Measurements from ENCODE around the gene LY6G6F. TPM values are rescaled to one million over a fixed set of nuclear protein-coding genes. Genes with fewer than 3 reads are reported as not detected.
A peak's percentile ranks its signal among the peaks of the same experiment; 100 is the strongest.

Gene LY6G6F
- total RNA-seq, 1 experiment from 2014 or later = not detected

DNA sequence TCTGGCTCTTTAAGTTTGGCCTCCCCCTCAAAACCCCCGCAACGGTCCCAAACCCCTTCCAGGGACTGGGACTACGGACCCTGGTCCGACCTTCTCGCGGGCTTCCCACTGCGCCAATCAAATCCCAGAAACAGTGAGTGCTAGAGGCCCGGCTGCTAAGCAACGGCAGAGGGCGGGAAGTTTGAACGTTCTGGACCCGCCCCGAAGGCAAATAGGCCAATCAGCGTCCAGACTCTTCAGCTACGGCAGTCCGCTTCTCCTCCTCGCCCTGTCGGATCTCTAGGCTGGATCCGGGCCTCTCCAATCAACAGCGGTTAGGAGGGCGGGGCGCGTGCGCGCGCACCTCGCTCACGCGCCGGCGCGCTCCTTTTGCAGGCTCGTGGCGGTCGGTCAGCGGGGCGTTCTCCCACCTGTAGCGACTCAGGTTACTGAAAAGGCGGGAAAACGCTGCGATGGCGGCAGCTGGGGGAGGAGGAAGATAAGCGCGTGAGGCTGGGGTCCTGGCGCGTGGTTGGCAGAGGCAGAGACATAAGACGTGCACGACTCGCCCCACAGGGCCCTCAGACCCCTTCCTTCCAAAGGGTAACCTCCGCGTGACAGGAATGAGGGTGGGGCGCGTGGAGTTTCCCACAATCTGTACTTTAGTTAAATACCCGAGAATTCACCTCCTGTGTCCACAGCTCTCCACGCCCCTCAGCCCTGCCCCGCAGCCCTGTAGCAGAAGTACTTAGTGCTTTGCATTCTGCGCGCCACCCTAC, 33.2 kb downstream of the LY6G6F start, which contains the start of gene MSH5:
TSS of gene MSH5 (plus strand) at position 367 of the 758 bp plus-strand sequence. CDS start 462 bp downstream, outside the sequence.
- TF ChIP-seq, protein P1, sequence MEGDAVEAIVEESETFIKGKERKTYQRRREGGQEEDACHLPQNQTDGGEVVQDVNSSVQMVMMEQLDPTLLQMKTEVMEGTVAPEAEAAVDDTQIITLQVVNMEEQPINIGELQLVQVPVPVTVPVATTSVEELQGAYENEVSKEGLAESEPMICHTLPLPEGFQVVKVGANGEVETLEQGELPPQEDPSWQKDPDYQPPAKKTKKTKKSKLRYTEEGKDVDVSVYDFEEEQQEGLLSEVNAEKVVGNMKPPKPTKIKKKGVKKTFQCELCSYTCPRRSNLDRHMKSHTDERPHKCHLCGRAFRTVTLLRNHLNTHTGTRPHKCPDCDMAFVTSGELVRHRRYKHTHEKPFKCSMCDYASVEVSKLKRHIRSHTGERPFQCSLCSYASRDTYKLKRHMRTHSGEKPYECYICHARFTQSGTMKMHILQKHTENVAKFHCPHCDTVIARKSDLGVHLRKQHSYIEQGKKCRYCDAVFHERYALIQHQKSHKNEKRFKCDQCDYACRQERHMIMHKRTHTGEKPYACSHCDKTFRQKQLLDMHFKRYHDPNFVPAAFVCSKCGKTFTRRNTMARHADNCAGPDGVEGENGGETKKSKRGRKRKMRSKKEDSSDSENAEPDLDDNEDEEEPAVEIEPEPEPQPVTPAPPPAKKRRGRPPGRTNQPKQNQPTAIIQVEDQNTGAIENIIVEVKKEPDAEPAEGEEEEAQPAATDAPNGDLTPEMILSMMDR (IDR thresholded peaks at IDR 0.05; ENCODE audit: unreplicated experiment) = no peak
- Mint-ChIP-seq H3K4me1 (ENCODE audit: insufficient read depth, unreplicated experiment) (peaks cover 40% of the 10 kb centered on the region), H3K36me3 (ENCODE audit: insufficient read depth, unreplicated experiment) (no peaks in the 10 kb centered on the region), H3K9me3 (ENCODE audit: unreplicated experiment) (no peaks in the 10 kb centered on the region), H3K27ac (ENCODE audit: low read depth, unreplicated experiment) (peak within 1 kb of the TSS; percentile 81), H3K4me3 (ENCODE audit: unreplicated experiment) (peak within 1 kb of the TSS; percentile 88), H3K27me3 (ENCODE audit: insufficient read depth, unreplicated experiment) (no peaks in the 10 kb centered on the region)
- POLR2A ChIA-PET = interaction anchor here (0.6 to 7.0 kb wide), 34 partner anchors 9 to 1537 kb away, joined by 3 to 90 read pairs (median 6); partner anchors contain the start of genes ABHD16A, B3GALT4, BAG6 and C6orf47
- peak; percentile 99 for DNase-seq (ENCODE audit: unreplicated experiment)
- CTCF ChIA-PET = interaction anchor here (0.5 to 1.6 kb wide), 5 partner anchors 9 to 67 kb away, joined by 3 to 7 read pairs (median 4); partner anchors contain the start of gene LSM2
- BruUV-seq (replicated peaks) = TSS peak; percentile 56
- intact Hi-C loops (cut with micrococcal nuclease) = loop anchor here (2.0 kb wide), 1 partner anchor 37 kb away; the partner anchor contains the start of gene ABHD16A

DNA sequence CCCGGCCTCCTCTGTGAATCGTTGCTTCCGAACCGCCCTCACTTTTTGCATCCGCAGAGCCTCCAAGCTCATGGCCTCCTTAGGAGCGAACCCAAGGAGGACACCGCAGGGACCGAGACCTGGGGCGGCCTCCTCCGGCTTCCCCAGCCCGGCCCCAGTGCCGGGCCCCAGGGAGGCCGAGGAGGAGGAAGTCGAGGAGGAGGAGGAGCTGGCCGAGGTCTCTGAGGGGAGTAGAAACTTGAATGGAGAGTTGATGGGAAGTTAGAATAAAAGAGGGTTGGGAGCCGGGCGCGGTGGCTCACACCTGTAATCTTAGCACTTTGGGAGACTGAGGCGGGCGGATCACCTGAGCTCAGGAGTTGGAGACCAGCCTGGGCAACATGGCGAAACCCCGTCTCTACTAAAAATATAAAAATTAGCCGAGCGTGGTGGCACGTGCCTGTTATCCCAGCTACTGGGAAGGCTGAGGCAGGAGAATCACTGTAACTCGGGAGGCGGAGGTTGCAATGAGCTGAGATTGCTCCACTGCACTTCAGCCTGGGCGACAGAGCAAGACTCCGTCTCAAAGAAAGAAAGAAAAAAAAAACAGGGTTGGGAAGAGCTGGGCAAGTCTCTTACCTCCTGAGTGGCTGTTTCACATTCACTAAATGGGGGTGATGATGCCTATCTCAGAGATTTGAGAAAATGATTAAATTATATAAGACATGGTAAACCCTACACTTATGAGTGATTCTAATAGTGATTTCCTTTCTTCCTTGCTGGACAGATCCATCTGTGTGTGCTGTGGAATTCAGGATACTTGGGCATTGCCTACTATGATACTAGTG, 33.9 kb downstream of the LY6G6F start:
- BruUV-seq (replicated peaks) = no TSS peak
- Mint-ChIP-seq H3K27me3 (ENCODE audit: insufficient read depth, unreplicated experiment) (no peaks in the 10 kb centered on the region), H3K36me3 (ENCODE audit: insufficient read depth, unreplicated experiment) (peaks cover 4% of the 10 kb centered on the region), H3K27ac (ENCODE audit: low read depth, unreplicated experiment) (peak overlapping the region; percentile 81), H3K4me1 (ENCODE audit: insufficient read depth, unreplicated experiment) (peaks cover 40% of the 10 kb centered on the region), H3K4me3 (ENCODE audit: unreplicated experiment) (peak overlapping the region; percentile 88), H3K9me3 (ENCODE audit: unreplicated experiment) (no peaks in the 10 kb centered on the region)
- ChIA-PET CTCF (interaction anchor here (0.7 to 1.6 kb wide), 4 partner anchors 10 to 51 kb away, joined by 4 to 7 read pairs (median 4); no protein-coding TSS in a partner anchor), POLR2A (interaction anchor here (0.6 to 7.0 kb wide), 28 partner anchors 9 to 1536 kb away, joined by 3 to 90 read pairs (median 6); partner anchors contain the start of genes ABHD16A, B3GALT4, BAG6 and C6orf47)
- intact Hi-C loops (cut with micrococcal nuclease) = no loop called here
- DNase-seq (ENCODE audit: unreplicated experiment) = no peak
- TF ChIP-seq, protein P1 (IDR thresholded peaks at IDR 0.05; ENCODE audit: unreplicated experiment) = no peak

GRCh38 chr6:31741815-31742214, 35.1 kb downstream of the LY6G6F start:
- TF ChIP-seq, protein P1 (IDR thresholded peaks at IDR 0.05; ENCODE audit: unreplicated experiment) = no peak
- Mint-ChIP-seq H3K4me3 (ENCODE audit: unreplicated experiment) (peak overlapping the region; percentile 9), H3K9me3 (ENCODE audit: unreplicated experiment) (no peaks in the 10 kb centered on the region), H3K27me3 (ENCODE audit: insufficient read depth, unreplicated experiment) (no peaks in the 10 kb centered on the region), H3K27ac (ENCODE audit: low read depth, unreplicated experiment) (no peak overlapping the region), H3K36me3 (ENCODE audit: insufficient read depth, unreplicated experiment) (peaks cover 4% of the 10 kb centered on the region), H3K4me1 (ENCODE audit: insufficient read depth, unreplicated experiment) (peaks cover 35% of the 10 kb centered on the region)
- DNase-seq (ENCODE audit: unreplicated experiment) = no peak
- intact Hi-C loops (cut with micrococcal nuclease) = no loop called here
- POLR2A ChIA-PET = interaction anchor here (0.7 to 1.7 kb wide), 4 partner anchors 9 to 81 kb away, joined by 3 to 6 read pairs (median 4); no protein-coding TSS in a partner anchor
- CTCF ChIA-PET = interaction anchor here (0.7 to 1.2 kb wide), 2 partner anchors 50 to 307 kb away, joined by 4 read pairs; no protein-coding TSS in a partner anchor
- BruUV-seq (replicated peaks) = no TSS peak
